ENCODE measurements around the gene PRRC1. TPM values are rescaled to one million over a fixed set of nuclear protein-coding genes. Genes with fewer than 3 reads are reported as not detected.

The PRRC1 gene
- total RNA-seq, 3 donors from 2014 or later, result 45.0 to 72.1 (median 63.0) TPM

- no peak for TF ChIP-seq CTCF (IDR thresholded peaks at IDR 0.05)
- Histone ChIP-seq H3K4me1 (ENCODE audit: low read depth) (no peaks in the 10 kb centered on the region), H3K4me3 (no peak overlapping the region), H3K36me3 (ENCODE audit: low read depth) (no peaks in the 10 kb centered on the region), H3K9me3 (peaks cover 17% of the 10 kb centered on the region)
- intact Hi-C loops (cut with DNase I, micrococcal nuclease), result no loop called here
- DNase-seq (no peak), ATAC-seq (no peak)
These were observed 57.6 kb downstream of the PRRC1 start for GRCh38 chr5:127574852-127575679.

- peaks cover 17% of the 10 kb centered on the region for H3K9me3 ChIP-seq
- intact Hi-C loops (cut with DNase I, micrococcal nuclease), result no loop called here
- ATAC-seq (no peak), DNase-seq (no peak)
- no peak for TF ChIP-seq CTCF (IDR thresholded peaks at IDR 0.05)
- H3K4me3 ChIP-seq, result no peak overlapping the region
- no peaks in the 10 kb centered on the region for H3K4me1 ChIP-seq (ENCODE audit: low read depth)
- H3K36me3 ChIP-seq (ENCODE audit: low read depth), result no peaks in the 10 kb centered on the region
These were observed 60.0 kb downstream of the PRRC1 start for GRCh38 chr5:127577458-127577857.

- Histone ChIP-seq H3K4me1 (ENCODE audit: low read depth) (no peaks in the 10 kb centered on the region), H3K36me3 (ENCODE audit: low read depth) (no peaks in the 10 kb centered on the region), H3K4me3 (no peak overlapping the region), H3K9me3 (peaks cover 2% of the 10 kb centered on the region)
- TF ChIP-seq CTCF (IDR thresholded peaks at IDR 0.05), result no peak
- intact Hi-C loops (cut with DNase I, micrococcal nuclease), result no loop called here
- DNase-seq, result no peak
- no peak for ATAC-seq
These were observed 63.3 kb downstream of the PRRC1 start for GRCh38 chr5:127580731-127581130.

- DNase-seq, result no peak
- no peak overlapping the region for H3K4me3 ChIP-seq
These were observed 64.0 kb downstream of the PRRC1 start for GRCh38 chr5:127581450-127581849.

GRCh38 chr5:127582773-127583370 is 65.4 kb downstream of the PRRC1 start:
- H3K4me1 ChIP-seq (ENCODE audit: low read depth), result no peaks in the 10 kb centered on the region
- H3K9me3 ChIP-seq, result no peaks in the 10 kb centered on the region
- DNase-seq (no peak), ATAC-seq (no peak)
- H3K36me3 ChIP-seq (ENCODE audit: low read depth), result no peaks in the 10 kb centered on the region
- no peak for TF ChIP-seq CTCF (IDR thresholded peaks at IDR 0.05)
- intact Hi-C loops (cut with DNase I, micrococcal nuclease), result no loop called here
- no peak overlapping the region for H3K4me3 ChIP-seq

More at GRCh38 chr5:127581450-127581849, 64.0 kb downstream of the PRRC1 start:
- Histone ChIP-seq H3K4me1 (ENCODE audit: low read depth) (no peaks in the 10 kb centered on the region), H3K36me3 (ENCODE audit: low read depth) (no peaks in the 10 kb centered on the region), H3K9me3 (no peaks in the 10 kb centered on the region)
- TF ChIP-seq CTCF (IDR thresholded peaks at IDR 0.05), result no peak
- intact Hi-C loops (cut with DNase I, micrococcal nuclease), result no loop called here
- no peak for ATAC-seq
